Brain pericyte (primary cell): Measurements from ENCODE around the gene HRK.

Source experiments
- DNase-seq: peaks from one replicate; pipeline ENCODE4 v3.0.0-alpha.2; 2012; ENCODE audit warnings: low read depth, low spot score

HRK gene

DNA sequence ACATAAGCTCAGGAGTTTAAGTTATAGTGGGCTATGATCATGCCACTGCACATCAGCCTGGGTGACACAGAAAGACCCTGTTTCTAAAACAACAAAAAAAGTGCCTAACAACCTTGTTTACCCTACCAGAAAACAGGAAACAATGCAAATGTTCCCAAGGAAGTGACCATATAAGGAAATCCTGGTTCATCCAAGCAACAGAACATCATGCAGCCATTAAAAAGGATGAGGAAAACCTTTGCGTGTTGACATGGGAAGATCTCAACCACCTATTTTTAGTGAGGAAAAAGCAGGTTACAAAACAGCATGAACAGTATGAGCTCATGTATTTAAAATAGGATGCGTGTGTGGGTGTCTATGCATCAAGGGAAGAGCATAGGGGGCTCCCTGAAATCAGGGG, 13.7 kb downstream of the HRK start:
- no peak for DNase-seq

GRCh38 chr12:116864371-116865160, 16.7 kb downstream of the HRK start:
- no peak for DNase-seq

- DNase-seq = no peak
These were observed 17.9 kb downstream of the HRK start for GRCh38 chr12:116863275-116863767.

GRCh38 chr12:116862167-116862566, 19.1 kb downstream of the HRK start:
- no peak for DNase-seq

DNA sequence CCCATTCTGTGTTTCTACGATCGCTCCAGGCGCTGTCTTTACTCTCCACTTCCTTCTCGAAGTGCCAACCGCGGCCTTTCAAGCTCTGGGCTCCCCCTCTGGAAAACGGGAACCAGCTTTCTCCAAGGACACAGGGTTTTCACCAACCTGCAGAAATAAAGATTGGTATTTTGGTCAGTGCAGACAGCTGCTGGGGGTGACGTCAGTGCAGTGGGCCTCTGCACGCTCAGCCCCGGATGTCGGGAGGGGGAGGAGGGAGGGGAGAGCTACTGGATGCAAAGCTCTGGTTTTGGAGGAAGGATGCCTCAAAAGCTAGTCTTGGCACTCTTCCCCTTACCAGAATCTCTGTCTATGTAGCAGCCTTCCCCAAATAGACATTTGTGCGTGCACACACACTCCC, 19.9 kb downstream of the HRK start:
- DNase-seq = no peak

DNA sequence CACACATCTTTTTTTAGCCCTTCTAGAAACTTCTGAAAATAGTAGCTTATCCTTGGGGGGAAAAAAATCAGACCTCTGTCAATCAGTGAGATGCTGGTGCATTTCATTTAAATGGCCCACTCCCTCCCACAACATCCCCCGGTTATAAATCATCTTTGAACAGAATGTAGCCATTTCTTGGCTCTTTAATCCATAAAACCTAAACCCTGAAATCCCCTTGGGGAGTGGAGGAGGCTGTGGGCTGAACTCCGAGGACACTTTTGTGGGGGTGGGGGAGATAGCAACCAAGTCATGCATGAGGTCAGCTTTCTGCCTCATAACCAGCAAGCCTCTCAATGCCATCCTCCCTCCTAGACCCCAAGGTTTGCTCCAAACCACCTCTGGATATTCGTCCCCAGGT, 21.0 kb downstream of the HRK start:
- no peak for DNase-seq

GRCh38 chr12:116859079-116859478, 22.2 kb downstream of the HRK start:
- no peak for DNase-seq

DNA sequence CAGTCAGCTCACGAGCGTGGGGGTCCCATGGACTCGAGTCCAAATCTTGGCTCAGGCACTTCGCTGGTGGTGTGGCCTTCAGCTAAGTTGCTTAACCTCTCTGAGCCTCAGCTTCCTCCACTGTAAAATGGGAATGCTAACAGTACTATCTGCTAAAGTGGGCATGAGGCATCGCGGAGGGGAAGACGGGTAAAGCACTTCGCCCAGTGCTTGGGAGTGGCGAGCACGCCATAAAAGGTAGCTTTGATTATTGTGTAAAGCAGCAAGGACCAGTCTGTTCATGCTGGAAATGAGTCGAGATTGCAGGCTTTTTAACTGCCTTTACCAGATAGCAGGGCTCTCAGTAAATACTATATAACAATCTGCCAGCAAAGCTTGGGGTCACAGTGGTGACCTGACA, 24.5 kb downstream of the HRK start:
- no peak for DNase-seq

GRCh38 chr12:116855744-116856470, 25.3 kb downstream of the HRK start:
- DNase-seq = no peak

DNA sequence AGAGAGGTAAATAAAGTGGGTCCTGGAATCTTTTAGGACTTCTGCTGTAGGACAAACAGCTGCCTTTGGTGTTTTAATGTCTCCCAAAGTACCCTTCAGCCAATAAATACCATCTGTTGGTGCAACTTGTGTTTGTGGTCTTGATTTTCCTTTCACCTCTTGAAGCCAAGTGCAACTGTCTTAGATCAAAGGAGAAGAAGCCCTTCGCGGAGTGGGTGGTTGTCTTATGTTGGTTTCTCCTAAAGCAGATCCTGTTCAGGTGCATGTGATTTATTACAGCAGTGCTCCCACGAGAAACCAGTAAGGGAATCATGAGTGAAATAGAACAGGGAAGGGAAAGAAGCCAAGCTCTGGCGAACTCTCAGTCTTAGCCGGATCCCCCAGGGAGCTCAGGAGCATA, 27.7 kb downstream of the HRK start:
- no peak for DNase-seq

GRCh38 chr12:116852303-116852702, 28.9 kb downstream of the HRK start:
- no peak for DNase-seq

GRCh38 chr12:116849216-116849615, 32.0 kb downstream of the HRK start:
- no peak for DNase-seq

DNA sequence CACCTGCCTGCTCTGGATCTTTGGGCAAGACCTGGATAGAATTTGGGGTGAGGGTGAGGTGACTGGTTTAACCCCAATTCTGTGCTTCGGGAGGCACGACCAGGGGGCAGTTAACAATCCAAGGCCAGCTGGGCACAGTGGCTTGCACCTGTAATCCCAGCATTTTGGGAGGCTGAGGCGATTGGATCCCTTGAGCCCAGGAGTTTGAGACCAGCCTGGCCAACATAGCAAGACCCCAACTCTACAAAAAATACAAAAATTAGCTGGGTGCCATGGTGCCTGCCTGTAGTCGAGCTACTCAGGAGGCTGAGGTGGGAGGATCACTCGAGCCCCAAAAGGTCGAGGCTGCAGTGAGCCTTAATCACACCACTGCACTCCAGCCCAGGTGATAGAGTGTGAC, 38.2 kb downstream of the HRK start:
- DNase-seq = no peak

- DNase-seq = no peak
These were observed 41.9 kb downstream of the HRK start for GRCh38 chr12:116839287-116839830.

GRCh38 chr12:116838365-116838764, 42.9 kb downstream of the HRK start:
- no peak for DNase-seq

- DNase-seq = no peak
These were observed 44.1 kb downstream of the HRK start for GRCh38 chr12:116837097-116837496.

GRCh38 chr12:116835484-116835883, 45.8 kb downstream of the HRK start:
- no peak for DNase-seq

- no peak for DNase-seq
These were observed 47.8 kb downstream of the HRK start for GRCh38 chr12:116833474-116833873.

DNA sequence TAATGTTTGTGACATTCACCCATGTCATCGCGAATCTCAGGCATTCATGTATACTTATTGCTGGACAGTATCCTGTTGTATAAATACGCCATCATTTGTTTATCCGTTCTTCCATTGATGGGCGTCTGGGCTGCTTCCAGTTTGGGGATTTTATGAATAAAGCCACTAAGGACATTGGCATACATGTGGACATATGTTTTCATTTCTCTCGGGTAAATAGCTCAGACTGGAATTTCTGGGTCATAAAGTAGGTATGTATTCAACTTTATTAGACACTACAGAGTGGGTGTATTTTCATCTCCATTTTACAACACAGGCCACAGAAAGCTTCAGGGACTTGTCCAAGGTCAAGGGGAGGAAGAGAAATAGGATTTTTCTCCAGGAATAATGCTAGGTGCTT, 48.9 kb downstream of the HRK start:
- no peak for DNase-seq

DNA sequence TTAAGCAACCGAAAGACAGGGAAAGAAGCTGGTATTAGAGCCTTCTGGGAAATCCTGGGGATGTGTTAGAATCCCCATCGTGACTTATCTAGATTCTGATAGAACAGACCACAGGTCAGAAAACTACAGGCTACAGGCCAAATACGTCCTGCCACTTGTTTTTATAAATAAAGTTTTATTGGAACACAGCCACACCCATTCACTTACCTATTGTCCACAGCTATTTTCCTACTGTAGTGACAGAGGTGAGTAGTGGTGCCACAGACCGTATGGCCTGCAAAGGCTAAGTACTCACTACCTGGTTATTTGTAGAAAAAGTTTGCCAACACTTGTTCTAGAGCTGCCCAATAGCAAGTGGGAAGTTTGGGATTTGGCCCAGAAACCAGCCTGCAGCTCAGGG, 53.8 kb downstream of the HRK start:
- no peak for DNase-seq

- no peak for DNase-seq
These were observed 60.0 kb downstream of the HRK start for GRCh38 chr12:116821291-116821690.

DNA sequence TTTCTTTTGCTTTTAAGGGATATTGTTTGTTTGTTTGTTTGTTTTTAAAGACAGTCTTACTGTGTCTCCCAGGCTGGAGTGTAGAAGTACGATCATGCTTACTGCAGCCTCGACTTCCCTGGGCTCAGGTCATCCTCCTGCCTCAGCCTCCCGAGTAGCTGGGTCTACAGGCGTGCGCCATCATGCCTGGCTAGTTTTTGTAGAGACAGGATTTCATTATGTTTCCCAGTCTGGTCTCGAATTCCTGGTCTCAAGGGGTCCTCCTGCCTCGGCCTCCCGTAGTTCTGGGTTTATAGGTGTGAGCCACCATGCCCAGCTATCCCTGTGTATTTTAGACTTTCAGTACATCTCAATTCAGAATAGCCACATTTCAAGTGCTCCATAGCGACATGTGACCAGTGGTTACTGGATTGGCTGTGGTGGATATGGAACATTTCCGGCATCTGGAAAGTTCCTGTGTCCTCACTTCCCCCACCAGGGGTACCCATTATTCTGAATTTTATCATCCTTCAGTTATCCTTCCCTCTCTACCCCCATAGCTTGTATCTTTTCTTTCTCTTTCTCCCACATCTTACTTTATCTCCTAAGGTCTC, 61.1 kb downstream of the HRK start:
- no peak for DNase-seq
